ENCODE data around the gene CTIF. TPM values are rescaled to one million over a fixed set of nuclear protein-coding genes. Genes with fewer than 3 reads are reported as not detected.

The CTIF gene
- total and polyA plus RNA-seq, 2 donors: 1.7 to 11.3 TPM

DNA sequence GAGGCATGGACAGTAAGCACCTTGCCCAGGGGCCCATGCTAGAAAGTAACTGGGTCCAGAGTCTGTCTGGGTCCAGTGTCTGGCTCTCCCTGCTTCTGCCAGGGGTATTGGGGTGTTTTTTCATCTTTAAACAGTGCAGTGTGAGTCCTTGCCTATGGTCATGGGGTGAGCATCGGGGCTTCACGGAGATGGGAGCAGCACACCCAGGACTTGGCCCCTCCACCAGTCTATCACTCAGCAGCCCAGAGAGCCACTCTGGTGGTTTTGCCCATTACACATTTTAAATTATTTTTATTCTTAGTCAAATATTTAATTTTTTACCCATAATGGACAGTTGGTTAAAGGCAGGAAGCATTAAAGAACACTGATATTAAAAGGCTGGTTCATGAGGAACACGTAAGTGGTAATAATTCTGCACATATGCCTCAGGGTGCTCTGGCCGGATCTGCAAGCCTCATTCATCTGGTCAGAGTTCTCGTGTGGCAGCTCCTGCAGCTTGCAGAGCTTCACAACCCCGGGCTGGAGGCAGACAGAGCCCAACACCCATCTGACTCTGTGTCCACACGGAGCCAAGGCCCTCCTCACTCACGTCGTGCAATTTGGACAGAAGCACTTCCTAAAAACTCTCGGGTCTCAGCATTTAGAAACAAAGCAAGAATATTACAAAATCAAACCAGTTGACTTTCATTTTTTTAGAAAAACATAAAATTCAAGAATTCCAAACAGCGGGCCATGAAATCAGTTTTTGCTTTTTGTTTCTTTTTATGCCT, 204.1 kb downstream of the CTIF start:
- Histone ChIP-seq H3K9me3 (ENCODE audit: control insufficient read depth in 2 of 2, insufficient read depth in 1 of 2, low read length in 1 of 2) (no peaks in the 10 kb centered on the region), H3K4me3 (ENCODE audit: low read length in 2 of 2) (no peak overlapping the region), H3K27ac (ENCODE audit: low read depth in 1 of 2, low read length in 1 of 2) (no peak overlapping the region), H3K36me3 (ENCODE audit: control insufficient read depth in 2 of 2, insufficient read depth in 2 of 2, low read length in 1 of 2) (no peaks in the 10 kb centered on the region), H3K27me3 (ENCODE audit: control insufficient read depth in 2 of 2, insufficient read depth in 1 of 2, low read length in 1 of 2) (no peaks in the 10 kb centered on the region), H3K4me1 (ENCODE audit: control insufficient read depth in 2 of 2, insufficient read depth in 2 of 2, low read length in 2 of 2) (no peaks in the 10 kb centered on the region)
- WGBS: 92% methylated on average over 11 of the region's 11 CpGs
- no peak for DNase-seq (ENCODE audit: low read depth in 6 of 9, low spot score in 9 of 9)

DNA sequence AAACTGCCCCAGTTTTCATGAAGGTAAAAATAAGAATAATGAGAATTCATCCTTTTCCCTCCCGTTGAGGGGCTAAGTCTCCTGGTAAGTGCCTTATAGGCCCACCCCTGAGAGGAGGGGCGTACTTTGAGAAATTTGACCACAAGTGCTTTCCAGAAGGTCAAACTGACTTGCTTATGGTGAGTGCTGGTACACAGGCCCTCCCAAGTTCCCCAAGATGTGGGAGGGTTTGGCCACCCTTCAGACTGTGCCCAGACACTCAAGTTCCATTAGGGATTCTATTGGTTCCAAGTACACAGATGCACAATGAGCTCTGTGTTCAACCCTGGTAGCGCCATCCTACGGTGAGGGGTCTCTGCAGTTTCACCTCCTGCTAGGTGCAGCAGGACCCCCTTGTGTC, 205.1 kb downstream of the CTIF start:
- Histone ChIP-seq H3K4me1 (ENCODE audit: control insufficient read depth in 2 of 2, insufficient read depth in 2 of 2, low read length in 2 of 2) (no peaks in the 10 kb centered on the region), H3K9me3 (ENCODE audit: control insufficient read depth in 2 of 2, insufficient read depth in 1 of 2, low read length in 1 of 2) (no peaks in the 10 kb centered on the region), H3K36me3 (ENCODE audit: control insufficient read depth in 2 of 2, insufficient read depth in 2 of 2, low read length in 1 of 2) (no peaks in the 10 kb centered on the region), H3K27me3 (ENCODE audit: control insufficient read depth in 2 of 2, insufficient read depth in 1 of 2, low read length in 1 of 2) (no peaks in the 10 kb centered on the region), H3K4me3 (ENCODE audit: low read length in 2 of 2) (no peak overlapping the region), H3K27ac (ENCODE audit: low read depth in 1 of 2, low read length in 1 of 2) (no peak overlapping the region)
- WGBS: 94% methylated on average over 4 of the region's 4 CpGs
- DNase-seq (ENCODE audit: low read depth in 6 of 9, low spot score in 9 of 9): no peak

DNA sequence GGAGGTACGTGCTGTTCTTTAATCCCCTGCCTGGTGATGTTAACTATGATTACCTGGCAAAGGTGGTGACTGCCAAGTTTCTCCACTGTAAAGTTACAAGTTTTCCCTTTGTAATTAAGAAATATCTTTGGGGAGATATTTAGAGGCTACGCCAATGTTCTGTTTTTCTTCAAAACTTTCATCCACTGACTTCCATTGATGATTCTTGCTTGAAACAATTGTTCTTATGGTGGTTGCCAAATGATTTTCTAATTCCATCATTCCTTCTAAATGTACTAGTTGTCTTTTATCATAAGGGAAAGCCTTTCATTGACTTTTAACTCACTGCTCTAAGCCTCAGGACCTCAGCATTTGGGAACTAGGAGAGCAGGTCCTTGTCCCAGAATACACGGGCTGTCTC, 206.5 kb downstream of the CTIF start:
- no peaks in the 10 kb centered on the region for H3K36me3 ChIP-seq (ENCODE audit: control insufficient read depth in 2 of 2, insufficient read depth in 2 of 2, low read length in 1 of 2)
- H3K4me1 ChIP-seq (ENCODE audit: control insufficient read depth in 2 of 2, insufficient read depth in 2 of 2, low read length in 2 of 2): peaks cover 0 to 4% of the 10 kb centered on the region in 2 donors
- WGBS: 97% methylated on average over 3 of the region's 3 CpGs
- no peak overlapping the region for H3K4me3 ChIP-seq (ENCODE audit: low read length in 2 of 2)
- no peaks in the 10 kb centered on the region for H3K9me3 ChIP-seq (ENCODE audit: control insufficient read depth in 2 of 2, insufficient read depth in 1 of 2, low read length in 1 of 2)
- DNase-seq (ENCODE audit: low read depth in 6 of 9, low spot score in 9 of 9): no peak
- H3K27me3 ChIP-seq (ENCODE audit: control insufficient read depth in 2 of 2, insufficient read depth in 1 of 2, low read length in 1 of 2): no peaks in the 10 kb centered on the region
- no peak overlapping the region for H3K27ac ChIP-seq (ENCODE audit: low read depth in 1 of 2, low read length in 1 of 2)

DNA sequence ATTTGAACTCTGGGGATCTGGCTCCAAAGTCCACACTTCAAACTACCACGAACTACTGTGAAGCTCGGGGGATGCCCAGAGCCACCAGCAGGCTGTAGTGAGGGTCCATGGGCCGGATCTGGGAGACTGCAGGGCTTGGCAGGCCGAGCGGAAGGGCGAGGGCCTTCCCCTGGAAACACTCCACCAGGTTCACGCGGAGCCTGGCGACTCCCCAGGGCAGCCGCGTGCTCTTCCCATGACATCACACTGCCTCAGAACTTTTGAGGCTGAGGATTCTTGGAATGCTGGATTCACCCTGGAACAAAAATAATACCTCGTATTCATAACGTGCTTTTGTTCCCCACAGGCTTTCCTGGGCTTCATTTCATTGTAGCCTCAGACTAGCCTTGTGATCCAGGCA, 210.9 kb downstream of the CTIF start:
- H3K9me3 ChIP-seq (ENCODE audit: control insufficient read depth in 2 of 2, insufficient read depth in 1 of 2, low read length in 1 of 2): no peaks in the 10 kb centered on the region
- H3K36me3 ChIP-seq (ENCODE audit: control insufficient read depth in 2 of 2, insufficient read depth in 2 of 2, low read length in 1 of 2): no peaks in the 10 kb centered on the region
- DNase-seq (ENCODE audit: low read depth in 6 of 9, low spot score in 9 of 9): no peak
- H3K27ac ChIP-seq (ENCODE audit: low read depth in 1 of 2, low read length in 1 of 2): no peak overlapping the region
- H3K27me3 ChIP-seq (ENCODE audit: control insufficient read depth in 2 of 2, insufficient read depth in 1 of 2, low read length in 1 of 2): no peaks in the 10 kb centered on the region
- 94% methylated on average over 13 of the region's 13 CpGs for WGBS
- peaks cover 0 to 5% of the 10 kb centered on the region in 2 donors for H3K4me1 ChIP-seq (ENCODE audit: control insufficient read depth in 2 of 2, insufficient read depth in 2 of 2, low read length in 2 of 2)
- H3K4me3 ChIP-seq (ENCODE audit: low read length in 2 of 2): no peak overlapping the region

DNA sequence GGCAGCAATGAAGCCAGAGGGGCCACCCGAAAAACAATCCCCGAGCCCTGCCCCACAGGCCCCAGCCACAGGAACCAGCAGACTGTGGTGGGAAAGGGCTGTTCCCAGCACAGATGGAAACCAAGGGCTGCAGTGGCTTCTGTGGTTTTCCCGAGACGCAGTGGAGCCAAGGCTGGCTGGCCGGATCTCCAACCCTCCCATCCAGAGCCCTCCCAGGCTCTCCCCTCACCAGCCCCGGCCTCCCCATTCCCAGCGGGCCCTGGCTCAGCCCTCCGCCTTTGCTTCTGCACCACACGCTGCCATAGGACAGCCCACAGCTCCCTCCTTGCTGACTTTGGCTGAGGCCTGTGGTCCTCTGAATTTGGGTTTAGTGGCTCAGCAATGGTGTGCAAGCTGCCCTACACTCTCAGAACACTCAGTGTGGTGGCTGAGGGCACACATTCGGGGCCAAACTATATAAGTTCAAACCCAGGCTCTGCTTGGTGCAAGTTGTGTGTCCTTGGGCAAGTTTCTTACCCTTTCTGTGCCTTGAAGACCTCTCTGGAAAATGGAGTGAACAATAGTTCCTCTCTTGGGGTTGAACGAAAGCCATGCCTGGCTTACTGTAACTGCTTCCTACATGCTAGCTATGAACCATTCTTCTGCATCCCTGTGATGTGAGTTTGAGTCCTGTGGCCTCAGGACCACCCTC, 211.8 kb downstream of the CTIF start:
- H3K4me1 ChIP-seq (ENCODE audit: control insufficient read depth in 2 of 2, insufficient read depth in 2 of 2, low read length in 2 of 2): peaks cover 0 to 9% of the 10 kb centered on the region in 2 donors
- no peaks in the 10 kb centered on the region for H3K36me3 ChIP-seq (ENCODE audit: control insufficient read depth in 2 of 2, insufficient read depth in 2 of 2, low read length in 1 of 2)
- 39% methylated on average over 11 of the region's 11 CpGs for WGBS
- no peak overlapping the region for H3K4me3 ChIP-seq (ENCODE audit: low read length in 2 of 2)
- no peak overlapping the region for H3K27ac ChIP-seq (ENCODE audit: low read depth in 1 of 2, low read length in 1 of 2)
- no peaks in the 10 kb centered on the region for H3K27me3 ChIP-seq (ENCODE audit: control insufficient read depth in 2 of 2, insufficient read depth in 1 of 2, low read length in 1 of 2)
- no peak for DNase-seq (ENCODE audit: low read depth in 6 of 9, low spot score in 9 of 9)
- no peaks in the 10 kb centered on the region for H3K9me3 ChIP-seq (ENCODE audit: control insufficient read depth in 2 of 2, insufficient read depth in 1 of 2, low read length in 1 of 2)

DNA sequence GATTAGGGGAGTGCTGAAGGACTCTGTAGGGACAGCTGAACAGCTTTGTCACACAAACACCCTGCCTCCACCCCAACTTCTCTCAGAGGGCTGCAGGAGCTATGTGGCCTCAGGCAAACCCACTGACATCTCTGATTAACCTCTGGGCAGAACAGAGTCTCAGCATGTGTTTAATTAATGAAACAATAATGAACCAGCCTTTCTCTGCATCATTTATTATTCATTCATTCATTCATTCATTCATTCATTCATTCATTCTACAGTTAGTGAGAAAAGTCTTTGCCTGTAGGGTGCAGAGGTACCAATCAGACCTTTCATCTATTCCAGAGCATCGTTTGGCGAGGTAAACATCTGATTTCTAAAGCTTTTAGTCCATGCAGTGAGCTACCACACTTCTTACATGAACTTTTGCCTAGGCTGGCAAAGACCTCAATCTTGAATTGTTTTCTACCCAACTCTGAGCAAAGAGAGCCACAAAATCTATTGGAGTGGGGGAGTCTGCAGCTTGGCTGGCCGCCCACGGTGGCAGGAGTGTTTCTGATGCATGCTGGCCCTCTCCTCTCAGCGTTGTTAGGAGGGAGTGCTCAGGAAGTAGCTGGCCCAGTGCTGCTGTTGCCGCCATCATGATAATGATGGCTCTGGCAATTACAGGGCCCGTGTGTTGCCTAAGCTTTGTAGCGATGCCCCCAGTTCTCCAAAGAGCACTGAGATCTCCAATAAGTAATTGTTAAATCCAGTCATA, 213.1 kb downstream of the CTIF start:
- Histone ChIP-seq H3K4me1 (ENCODE audit: control insufficient read depth in 2 of 2, insufficient read depth in 2 of 2, low read length in 2 of 2) (peaks cover 0 to 9% of the 10 kb centered on the region in 2 donors), H3K27me3 (ENCODE audit: control insufficient read depth in 2 of 2, insufficient read depth in 1 of 2, low read length in 1 of 2) (no peaks in the 10 kb centered on the region), H3K4me3 (ENCODE audit: low read length in 2 of 2) (no peak overlapping the region), H3K27ac (ENCODE audit: low read depth in 1 of 2, low read length in 1 of 2) (no peak overlapping the region), H3K36me3 (ENCODE audit: control insufficient read depth in 2 of 2, insufficient read depth in 2 of 2, low read length in 1 of 2) (no peaks in the 10 kb centered on the region), H3K9me3 (ENCODE audit: control insufficient read depth in 2 of 2, insufficient read depth in 1 of 2, low read length in 1 of 2) (no peaks in the 10 kb centered on the region)
- WGBS: 92% methylated on average over 8 of the region's 8 CpGs
- no peak for DNase-seq (ENCODE audit: low read depth in 6 of 9, low spot score in 9 of 9)

DNA sequence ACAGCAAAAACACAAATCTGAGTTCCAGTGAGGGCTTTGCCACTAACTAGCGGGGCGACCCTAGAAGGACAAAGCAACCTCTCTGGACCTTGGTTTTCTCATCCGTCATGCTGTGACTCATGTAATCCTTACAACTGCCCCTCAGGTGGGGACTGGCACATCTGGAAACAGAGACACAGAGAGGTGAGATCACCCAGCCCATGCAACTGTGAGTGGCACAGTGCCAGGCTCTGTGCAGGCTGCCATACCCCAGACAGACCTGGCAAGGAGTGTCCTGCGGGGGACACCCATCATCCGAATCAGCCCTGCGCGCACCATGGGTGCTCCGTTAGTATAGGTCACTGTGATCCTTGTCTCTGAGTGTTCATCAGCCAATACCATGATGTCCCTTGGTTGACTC, 213.6 kb downstream of the CTIF start:
- Histone ChIP-seq H3K4me3 (ENCODE audit: low read length in 2 of 2) (no peak overlapping the region), H3K27ac (ENCODE audit: low read depth in 1 of 2, low read length in 1 of 2) (no peak overlapping the region), H3K27me3 (ENCODE audit: control insufficient read depth in 2 of 2, insufficient read depth in 1 of 2, low read length in 1 of 2) (no peaks in the 10 kb centered on the region), H3K9me3 (ENCODE audit: control insufficient read depth in 2 of 2, insufficient read depth in 1 of 2, low read length in 1 of 2) (no peaks in the 10 kb centered on the region), H3K4me1 (ENCODE audit: control insufficient read depth in 2 of 2, insufficient read depth in 2 of 2, low read length in 2 of 2) (peaks cover 0 to 9% of the 10 kb centered on the region in 2 donors), H3K36me3 (ENCODE audit: control insufficient read depth in 2 of 2, insufficient read depth in 2 of 2, low read length in 1 of 2) (no peaks in the 10 kb centered on the region)
- WGBS: 93% methylated on average over 8 of the region's 8 CpGs
- DNase-seq (ENCODE audit: low read depth in 6 of 9, low spot score in 9 of 9): no peak

DNA sequence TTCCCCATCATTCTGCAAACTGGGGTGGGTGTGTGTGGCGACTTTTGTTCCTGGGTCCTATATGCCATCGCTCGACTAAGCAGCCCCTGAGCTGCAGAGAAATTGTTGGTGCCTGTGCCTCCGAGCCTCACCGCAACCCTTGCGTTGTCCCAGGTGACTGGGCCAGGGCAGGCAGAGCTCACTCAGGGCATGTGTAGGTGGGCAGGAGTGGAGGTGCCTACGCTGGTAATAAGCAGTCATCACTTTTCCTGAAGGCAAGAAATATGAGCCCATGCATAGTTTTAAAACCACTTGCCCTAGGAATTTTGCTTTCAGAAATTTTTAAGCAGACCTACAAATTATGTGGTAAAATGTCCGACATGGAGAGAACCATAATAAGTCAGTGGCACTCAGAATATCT, 214.1 kb downstream of the CTIF start:
- H3K36me3 ChIP-seq (ENCODE audit: control insufficient read depth in 2 of 2, insufficient read depth in 2 of 2, low read length in 1 of 2): no peaks in the 10 kb centered on the region
- WGBS: 96% methylated on average over 8 of the region's 8 CpGs

DNA sequence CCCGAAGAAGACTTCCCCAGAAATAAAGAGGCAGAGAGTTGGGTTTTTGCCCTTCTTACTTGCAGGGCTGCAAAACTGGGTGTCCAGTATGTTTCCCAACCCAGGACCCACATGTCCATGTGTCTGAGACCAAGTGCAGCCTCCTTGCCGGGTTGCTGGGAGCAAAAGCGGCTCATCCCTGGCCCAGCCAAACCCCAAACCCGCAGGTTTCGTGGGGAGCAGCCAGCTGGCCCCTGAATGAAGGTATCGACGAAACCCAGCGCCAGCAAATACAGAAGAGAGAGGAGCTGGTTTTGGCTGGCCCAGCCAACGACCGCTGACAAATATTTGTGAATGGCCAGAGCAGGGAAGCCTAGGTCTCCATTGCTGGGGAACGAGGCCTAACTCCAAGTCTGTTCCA, 214.9 kb downstream of the CTIF start:
- Histone ChIP-seq H3K36me3 (ENCODE audit: control insufficient read depth in 2 of 2, insufficient read depth in 2 of 2, low read length in 1 of 2) (no peaks in the 10 kb centered on the region), H3K4me3 (ENCODE audit: low read length in 2 of 2) (no peak overlapping the region), H3K4me1 (ENCODE audit: control insufficient read depth in 2 of 2, insufficient read depth in 2 of 2, low read length in 2 of 2) (peaks cover 0 to 9% of the 10 kb centered on the region in 2 donors), H3K27me3 (ENCODE audit: control insufficient read depth in 2 of 2, insufficient read depth in 1 of 2, low read length in 1 of 2) (no peaks in the 10 kb centered on the region), H3K9me3 (ENCODE audit: control insufficient read depth in 2 of 2, insufficient read depth in 1 of 2, low read length in 1 of 2) (no peaks in the 10 kb centered on the region), H3K27ac (ENCODE audit: low read depth in 1 of 2, low read length in 1 of 2) (no peak overlapping the region)
- no peak for DNase-seq (ENCODE audit: low read depth in 6 of 9, low spot score in 9 of 9)
- 97% methylated on average over 11 of the region's 11 CpGs for WGBS

More for the DNA sequence above, 214.1 kb downstream of the CTIF start:
- no peak for DNase-seq (ENCODE audit: low read depth in 6 of 9, low spot score in 9 of 9)
- Histone ChIP-seq H3K4me1 (ENCODE audit: control insufficient read depth in 2 of 2, insufficient read depth in 2 of 2, low read length in 2 of 2) (peaks cover 0 to 9% of the 10 kb centered on the region in 2 donors), H3K27me3 (ENCODE audit: control insufficient read depth in 2 of 2, insufficient read depth in 1 of 2, low read length in 1 of 2) (no peaks in the 10 kb centered on the region), H3K9me3 (ENCODE audit: control insufficient read depth in 2 of 2, insufficient read depth in 1 of 2, low read length in 1 of 2) (no peaks in the 10 kb centered on the region), H3K4me3 (ENCODE audit: low read length in 2 of 2) (no peak overlapping the region), H3K27ac (ENCODE audit: low read depth in 1 of 2, low read length in 1 of 2) (no peak overlapping the region)

Measured in thymus (tissue), 11 donors.